Cardiac muscle cell (in vitro differentiated cells and primary cell): ENCODE results near the gene AQP5. TPM values are rescaled to one million over a fixed set of nuclear protein-coding genes. Genes with fewer than 3 reads are reported as not detected.
A peak's percentile ranks its signal among the peaks of the same experiment; 100 is the strongest.

ENCODE experiments used
- DNase-seq, 2 donors: peaks; one replicate each; pipeline versions ENCODE4 v3.0.0 to v3.0.0-alpha.2; 2010 to 2017; ENCODE audit warnings: low read depth in 1 of 2, low spot score in 1 of 2
- H3K27ac ChIP-seq: fragments of 200-600 bp; sonication (generic); 2 replicates; pipeline ENCODE4 v1.5.1; 2016
- H3K27me3 ChIP-seq: fragments of 200-600 bp; sonication (generic); 2 replicates; pipeline ENCODE4 v1.6.0; 2016; ENCODE audit warnings: control low read depth
- H3K36me3 ChIP-seq: fragments of 200-600 bp; sonication (generic); 2 replicates; pipeline ENCODE4 v1.5.1; 2016; ENCODE audit warnings: control low read depth
- H3K4me1 ChIP-seq: fragments of 200-600 bp; sonication (generic); 2 replicates; pipeline ENCODE4 v1.8.1; 2017; ENCODE audit warnings: low read depth, mild to moderate bottlenecking, mixed run types
- H3K4me3 ChIP-seq: fragments of 200-600 bp; sonication (generic); 2 replicates; pipeline ENCODE4 v1.5.1; 2016; ENCODE audit warnings: mild to moderate bottlenecking
- H3K9me3 ChIP-seq: fragments of 200-600 bp; sonication (generic); 2 replicates; pipeline ENCODE4 v1.5.1; 2017; ENCODE audit warnings: low read depth, mild to moderate bottlenecking, control low read depth
- CTCF ChIP-seq: IDR thresholded peaks from 2 replicates; pipeline ENCODE4 v1.5.1; 2012; ENCODE audit warnings: low read depth, mild to moderate bottlenecking, low read length
- polyA plus RNA-seq: library from polyadenylated mRNA; unstranded; fragments of >200 nt; fragmentation: Nextera tagmentation; extraction: Ambion mirVana; gene quantifications from 2 replicates; pipeline ENCODE4 v1.2.1, GENCODE V29; 2016
- total RNA-seq: library from RNA; depleted of rRNA; stranded (reverse); fragments of >200 nt; gene quantifications from 2 replicates; pipeline ENCODE4 v1.2.3, GENCODE V29; 2016

AQP5 gene
- total and polyA plus RNA-seq, 2 experiments from 2014 or later = 0.56 to 1.6 TPM

- DNase-seq = no peak
- no peak for TF ChIP-seq CTCF
- peaks cover 3% of the 10 kb centered on the region for H3K4me1 ChIP-seq
- H3K27ac ChIP-seq = no peak overlapping the region
- H3K36me3 ChIP-seq = no peaks in the 10 kb centered on the region
- no peaks in the 10 kb centered on the region for H3K9me3 ChIP-seq
- peaks cover 40% of the 10 kb centered on the region for H3K27me3 ChIP-seq
- no peak overlapping the region for H3K4me3 ChIP-seq
These were observed 4.2 kb downstream of the AQP5 start for GRCh38 chr12:49965836-49966235.

GRCh38 chr12:49966511-49967041, 4.9 kb downstream of the AQP5 start:
- H3K4me1 ChIP-seq = peaks cover 3% of the 10 kb centered on the region
- H3K4me3 ChIP-seq = no peak overlapping the region
- no peaks in the 10 kb centered on the region for H3K36me3 ChIP-seq
- peaks cover 33% of the 10 kb centered on the region for H3K27me3 ChIP-seq
- no peaks in the 10 kb centered on the region for H3K9me3 ChIP-seq
- no peak overlapping the region for H3K27ac ChIP-seq
- TF ChIP-seq CTCF = no peak
- DNase-seq = no peak

GRCh38 chr12:49967042-49967776, 5.5 kb downstream of the AQP5 start:
- H3K4me1 ChIP-seq = peaks cover 3% of the 10 kb centered on the region
- H3K36me3 ChIP-seq = no peaks in the 10 kb centered on the region
- peak overlapping the region; percentile 21 for H3K4me3 ChIP-seq
- peaks cover 27% of the 10 kb centered on the region for H3K27me3 ChIP-seq
- DNase-seq = peak; percentile 87 to 92
- peak; percentile 77 for TF ChIP-seq CTCF
- H3K27ac ChIP-seq = no peak overlapping the region
- H3K9me3 ChIP-seq = no peaks in the 10 kb centered on the region

- Histone ChIP-seq H3K4me3 (no peak overlapping the region), H3K9me3 (no peaks in the 10 kb centered on the region), H3K27me3 (peaks cover 21% of the 10 kb centered on the region), H3K27ac (no peak overlapping the region), H3K4me1 (peaks cover 3% of the 10 kb centered on the region), H3K36me3 (no peaks in the 10 kb centered on the region)
- no peak for DNase-seq
- TF ChIP-seq CTCF = no peak
These were observed 6.1 kb downstream of the AQP5 start for GRCh38 chr12:49967777-49968250.

- no peak overlapping the region for H3K27ac ChIP-seq
- H3K27me3 ChIP-seq = peaks cover 15% of the 10 kb centered on the region
- no peaks in the 10 kb centered on the region for H3K9me3 ChIP-seq
- H3K4me3 ChIP-seq = no peak overlapping the region
- TF ChIP-seq CTCF = no peak
- DNase-seq = no peak
- peaks cover 3% of the 10 kb centered on the region for H3K4me1 ChIP-seq
- H3K36me3 ChIP-seq = no peaks in the 10 kb centered on the region
These were observed 6.8 kb downstream of the AQP5 start for GRCh38 chr12:49968471-49968870.
